Measurements from ENCODE around the gene ATP5MG.
"Not testable (repeated sequence)": the region's sequence is repeated elsewhere in the genome, so short reads cannot be mapped to it uniquely, and the experiment has no call there.

ATP5MG gene, protein sequence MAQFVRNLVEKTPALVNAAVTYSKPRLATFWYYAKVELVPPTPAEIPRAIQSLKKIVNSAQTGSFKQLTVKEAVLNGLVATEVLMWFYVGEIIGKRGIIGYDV

GRCh38 chr11:118401151-118401879, at the start of gene ATP5MG:
TSS of gene ATP5MG (plus strand) at chr11:118401606. CDS start at chr11:118401666, 60 bp downstream.
- peak; percentile 98 for DNase-seq

DNA sequence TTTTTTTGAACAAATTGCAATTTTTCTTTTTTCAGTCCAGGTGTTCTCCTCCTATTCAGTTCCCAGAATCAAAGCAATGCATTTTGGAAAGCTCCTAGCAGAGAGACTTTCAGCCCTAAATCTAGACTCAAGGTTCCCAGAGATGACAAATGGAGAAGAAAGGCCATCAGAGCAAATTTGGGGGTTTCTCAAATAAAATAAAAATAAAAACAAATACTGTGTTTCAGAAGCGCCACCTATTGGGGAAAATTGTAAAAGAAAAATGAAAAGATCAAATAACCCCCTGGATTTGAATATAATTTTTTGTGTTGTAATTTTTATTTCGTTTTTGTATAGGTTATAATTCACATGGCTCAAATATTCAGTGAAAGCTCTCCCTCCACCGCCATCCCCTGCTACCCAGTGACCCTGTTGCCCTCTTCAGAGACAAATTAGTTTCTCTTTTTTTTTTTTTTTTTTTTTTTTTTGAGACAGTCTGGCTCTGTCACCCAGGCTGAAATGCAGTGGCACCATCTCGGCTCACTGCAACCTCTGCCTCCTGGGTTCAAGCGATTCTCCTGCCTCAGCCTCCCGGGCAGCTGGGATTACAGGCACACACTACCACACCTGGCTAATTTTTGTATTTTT, 48.2 kb upstream of the ATP5MG start:
- DNase-seq = peak; percentile 82

- DNase-seq = no peak
Measured at GRCh38 chr11:118358071-118358470, 43.3 kb upstream of the ATP5MG start.

DNA sequence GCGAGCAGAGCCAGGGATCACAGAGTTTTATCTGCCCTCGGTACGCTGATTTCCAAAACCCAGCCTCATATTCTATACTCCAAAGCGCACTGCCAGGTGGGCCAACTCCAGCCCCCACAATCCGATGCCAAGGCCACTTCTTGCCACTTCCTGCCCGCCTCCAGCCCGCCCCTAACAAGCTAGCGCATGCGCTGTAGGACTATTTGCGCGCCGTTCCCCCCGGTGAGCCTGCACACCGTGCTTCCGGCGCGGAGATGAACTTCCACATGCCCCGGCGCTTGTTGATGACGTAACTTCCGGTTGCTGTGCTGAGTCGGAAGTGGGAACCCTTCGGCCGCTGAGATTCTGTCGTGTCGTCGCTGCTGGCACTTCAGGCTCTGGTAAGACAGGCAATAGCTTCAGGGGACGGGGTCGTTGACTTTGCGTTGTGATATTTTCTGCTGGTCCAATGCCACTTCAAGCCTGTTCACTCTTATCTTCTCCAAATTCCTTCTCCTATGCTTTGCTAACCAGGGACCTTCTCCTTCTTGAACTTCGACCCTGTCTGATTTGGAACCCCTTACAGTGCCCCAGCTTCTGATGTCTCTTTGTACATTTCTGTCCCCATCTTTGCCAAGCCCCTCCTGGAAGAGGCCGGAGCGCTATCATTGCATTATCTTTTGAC, 42.0 kb upstream of the ATP5MG start, which contains the start of gene UBE4A:
TSS of gene UBE4A (plus strand) at position 306 of the 664 bp plus-strand sequence. CDS start 5,481 bp downstream, outside the sequence.
- peak; percentile 99 for DNase-seq

DNA sequence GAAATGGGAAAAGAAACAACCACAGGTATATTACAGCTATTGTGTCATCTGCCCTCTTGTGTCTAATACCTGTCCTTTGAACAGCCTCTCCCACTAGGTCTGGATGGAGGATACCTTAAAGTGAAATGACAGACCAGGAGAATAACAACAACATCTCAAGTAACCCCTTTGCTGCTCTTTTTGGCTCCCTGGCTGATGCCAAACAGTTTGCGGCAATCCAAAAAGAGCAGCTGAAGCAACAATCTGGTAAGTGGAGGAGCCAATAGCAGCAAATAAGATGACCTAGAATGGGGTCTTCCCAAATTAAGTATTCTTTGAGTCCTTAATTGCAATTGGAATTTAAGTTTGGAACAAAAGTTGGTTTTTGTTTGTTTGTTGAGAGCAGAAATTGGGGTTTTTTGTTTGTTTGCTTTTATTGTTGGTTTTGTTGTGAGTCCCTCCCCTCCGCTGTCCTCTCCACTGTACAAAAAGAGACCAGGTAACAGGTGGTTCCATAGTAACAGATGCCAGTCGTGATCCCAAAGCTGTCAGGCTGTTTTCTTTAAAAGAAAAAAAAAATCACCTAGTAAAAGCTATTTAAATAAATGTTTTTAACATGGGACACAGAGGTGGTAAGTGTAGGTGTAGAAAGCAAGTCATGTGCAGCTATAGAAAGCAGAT, 36.3 kb upstream of the ATP5MG start:
- DNase-seq = no peak

GRCh38 chr11:118366287-118366686, 35.1 kb upstream of the ATP5MG start:
- DNase-seq = no peak

DNA sequence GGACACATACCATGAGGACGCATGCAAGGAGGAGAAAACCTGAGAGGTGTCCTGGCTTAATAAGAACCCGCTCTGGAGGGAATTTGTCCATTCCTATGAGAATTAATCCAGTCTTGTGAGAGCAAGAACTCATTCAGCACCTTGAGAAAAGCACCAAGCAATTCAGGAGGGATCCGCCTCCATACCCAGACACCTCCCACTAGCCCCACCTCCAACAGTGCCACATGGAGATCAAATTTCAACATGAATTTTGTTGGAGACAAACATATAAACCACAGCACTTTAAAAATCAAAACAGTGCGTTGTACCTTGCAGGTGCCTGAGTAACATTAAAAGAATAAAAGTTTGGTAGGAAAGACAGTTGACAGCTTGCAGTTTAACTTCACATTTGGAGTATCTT, 30.6 kb upstream of the ATP5MG start:
- no peak for DNase-seq

DNA sequence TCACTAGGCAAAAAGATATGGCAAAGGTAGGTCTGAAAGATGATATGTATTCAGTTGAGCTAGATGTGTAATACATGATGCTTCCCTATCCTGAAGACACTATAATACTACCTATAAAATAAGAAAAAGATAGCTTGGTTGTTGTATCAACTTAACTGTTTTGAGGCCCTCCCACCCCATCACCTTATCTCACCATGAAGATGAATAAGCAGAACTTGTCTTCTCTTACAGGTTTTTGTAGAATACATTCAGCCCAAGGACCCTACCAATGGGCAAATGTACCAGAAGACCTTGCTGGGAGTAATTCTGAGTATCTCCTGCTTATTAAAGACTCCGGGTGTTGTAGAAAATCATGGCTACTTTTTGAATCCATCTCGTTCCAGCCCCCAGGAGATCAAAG, 28.1 kb upstream of the ATP5MG start:
- DNase-seq = no peak

GRCh38 chr11:118373871-118374270, 27.5 kb upstream of the ATP5MG start:
- DNase-seq = no peak

DNA sequence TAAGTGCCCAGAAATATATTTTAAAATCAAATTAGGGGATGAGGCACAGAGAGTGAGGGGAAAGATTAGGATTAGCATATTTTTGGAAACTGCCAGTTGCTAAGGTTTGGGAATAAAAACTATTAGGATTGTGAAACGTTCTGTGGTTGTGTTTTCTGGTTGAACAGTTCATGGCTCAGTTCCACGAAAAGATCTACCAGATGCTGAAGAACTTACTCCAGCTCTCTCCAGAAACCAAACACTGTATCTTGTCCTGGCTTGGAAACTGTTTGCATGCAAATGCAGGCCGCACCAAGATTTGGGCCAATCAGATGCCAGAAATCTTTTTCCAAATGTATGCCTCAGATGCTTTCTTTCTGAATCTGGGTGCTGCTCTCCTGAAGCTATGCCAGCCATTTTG, 26.7 kb upstream of the ATP5MG start:
- no peak for DNase-seq

DNA sequence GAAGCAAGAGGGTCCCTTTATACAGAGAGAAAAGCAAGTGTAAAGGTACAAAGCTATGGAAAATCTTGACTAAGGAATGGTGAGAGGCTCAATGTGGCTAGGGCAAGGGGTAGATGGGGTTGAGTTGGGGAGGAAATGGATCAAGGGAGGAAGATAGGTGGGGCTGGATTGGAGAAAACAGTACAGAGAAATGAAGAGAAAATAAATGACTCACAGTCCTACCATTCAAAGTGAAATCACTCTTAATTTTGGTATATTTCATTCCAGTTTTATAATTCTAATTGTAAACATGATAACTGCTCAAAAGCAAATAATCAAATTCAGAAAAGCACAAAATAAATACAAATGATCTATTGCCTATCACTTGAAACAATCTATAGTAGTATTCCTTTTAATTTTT, 25.4 kb upstream of the ATP5MG start:
- DNase-seq = no peak

- DNase-seq = no peak
Measured at GRCh38 chr11:118379497-118379896, 21.9 kb upstream of the ATP5MG start.

DNA sequence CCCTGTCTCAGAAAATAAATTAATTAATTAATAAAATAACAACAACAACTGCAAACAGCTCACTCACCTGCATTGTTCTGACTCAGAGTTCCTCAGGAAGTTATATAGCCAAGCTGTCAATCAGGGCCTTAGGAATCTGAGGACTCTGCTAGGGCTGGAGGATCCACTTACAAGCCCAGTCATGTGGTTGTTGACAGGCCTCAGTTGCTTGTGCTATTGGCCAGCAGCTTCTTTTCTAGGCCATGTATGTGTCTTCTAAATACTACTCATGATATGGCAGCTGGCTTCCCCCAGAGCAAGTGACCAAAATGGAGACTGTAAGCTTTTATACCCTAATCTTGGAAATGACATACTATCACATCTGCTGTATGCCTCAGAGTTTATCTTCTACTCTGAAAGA, 20.8 kb upstream of the ATP5MG start:
- no peak for DNase-seq

GRCh38 chr11:118382954-118383353, 18.5 kb upstream of the ATP5MG start:
- DNase-seq = no peak

DNA sequence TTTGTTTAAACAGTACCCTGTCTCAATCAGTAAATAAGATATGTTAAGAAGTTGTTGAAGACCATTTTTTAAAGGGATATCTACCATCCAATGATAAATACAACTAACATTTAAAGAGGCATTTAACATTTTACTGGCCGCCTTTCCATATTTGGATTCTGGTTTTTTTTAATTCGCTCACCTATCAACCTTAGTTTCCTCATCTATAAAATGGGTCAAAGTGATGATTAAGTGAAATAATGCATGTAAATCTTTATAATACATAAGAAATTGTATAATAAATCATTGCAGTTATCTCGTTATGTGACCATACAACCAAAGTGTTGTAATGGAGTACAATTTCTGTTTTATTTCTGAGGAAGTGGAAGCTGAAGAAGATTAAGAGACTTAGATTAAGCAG, 17.7 kb upstream of the ATP5MG start:
- DNase-seq = no peak

DNA sequence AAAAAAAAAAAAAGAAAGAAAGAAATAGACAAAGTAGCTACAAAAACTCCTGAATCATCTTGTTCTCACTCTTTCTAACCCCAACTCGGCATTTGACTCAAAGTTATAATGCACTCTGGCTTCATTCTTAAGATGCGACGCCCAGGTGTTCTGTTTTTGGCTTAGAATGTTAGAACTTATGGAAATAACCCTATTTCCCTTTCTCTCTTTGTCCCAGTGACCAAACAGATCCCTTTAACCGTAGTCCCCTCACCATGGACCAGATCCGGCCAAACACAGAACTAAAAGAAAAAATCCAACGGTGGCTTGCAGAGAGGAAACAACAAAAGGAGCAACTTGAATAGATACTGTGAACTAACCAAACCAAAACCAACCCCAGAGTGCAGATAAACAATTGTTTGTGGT, 5.3 kb upstream of the ATP5MG start:
- peak; percentile 48 for DNase-seq

DNA sequence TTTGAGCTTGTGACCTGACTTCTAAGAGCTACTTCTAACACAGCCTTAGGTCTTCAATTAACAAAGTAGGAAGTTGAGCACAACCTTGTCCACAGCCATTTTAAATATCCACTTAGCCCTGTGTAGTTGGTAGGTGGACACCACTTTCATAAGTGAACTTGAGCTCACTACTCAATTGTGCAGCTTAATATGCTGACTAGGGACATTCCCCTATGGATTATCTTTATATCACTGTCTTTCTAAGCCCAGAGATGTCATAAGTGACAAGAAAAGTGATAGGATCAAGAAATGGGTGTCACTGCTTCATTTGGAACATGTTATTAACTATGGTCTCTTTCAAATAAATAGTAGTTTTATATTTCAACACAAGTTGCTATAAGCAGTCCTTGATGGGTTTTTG, 4.0 kb upstream of the ATP5MG start:
- DNase-seq = peak; percentile 48

- peak; percentile 48 for DNase-seq
Measured at GRCh38 chr11:118398791-118399559, 2.4 kb upstream of the ATP5MG start.

DNA sequence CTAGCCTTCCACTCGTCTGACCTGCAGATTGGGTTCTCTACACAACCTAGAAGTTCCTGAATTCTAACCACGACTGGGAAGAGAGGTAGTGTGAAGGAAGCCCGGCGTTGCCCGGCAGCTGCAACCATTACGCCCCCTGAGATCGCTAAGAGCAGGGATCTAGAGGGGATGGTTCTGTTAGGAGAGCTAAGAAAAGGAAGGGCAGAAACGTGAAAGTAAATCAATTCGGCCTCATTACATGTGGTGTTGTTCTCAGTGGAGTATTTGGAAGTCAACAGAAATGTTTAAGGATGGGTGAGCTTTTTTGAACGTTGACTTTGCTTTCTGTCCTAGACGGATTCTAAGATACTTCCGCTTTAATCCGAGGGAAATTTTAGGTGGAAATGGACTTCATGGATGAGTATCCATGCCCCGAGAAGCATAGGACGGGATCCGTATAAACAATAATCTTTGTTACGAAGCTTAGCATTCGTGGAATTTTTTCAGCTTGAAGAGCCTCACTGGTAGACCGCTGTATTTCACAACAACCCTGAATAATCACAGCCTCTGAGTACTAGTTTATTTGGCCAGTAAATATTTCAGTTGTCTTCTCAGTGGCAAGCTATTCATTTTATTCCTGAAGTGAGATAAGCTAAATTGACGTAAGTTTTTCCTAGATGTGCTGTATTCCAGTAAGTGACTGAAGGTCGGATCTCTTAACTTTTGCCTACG, 629 bp downstream of the ATP5MG start:
- DNase-seq = peak; percentile 67

DNA sequence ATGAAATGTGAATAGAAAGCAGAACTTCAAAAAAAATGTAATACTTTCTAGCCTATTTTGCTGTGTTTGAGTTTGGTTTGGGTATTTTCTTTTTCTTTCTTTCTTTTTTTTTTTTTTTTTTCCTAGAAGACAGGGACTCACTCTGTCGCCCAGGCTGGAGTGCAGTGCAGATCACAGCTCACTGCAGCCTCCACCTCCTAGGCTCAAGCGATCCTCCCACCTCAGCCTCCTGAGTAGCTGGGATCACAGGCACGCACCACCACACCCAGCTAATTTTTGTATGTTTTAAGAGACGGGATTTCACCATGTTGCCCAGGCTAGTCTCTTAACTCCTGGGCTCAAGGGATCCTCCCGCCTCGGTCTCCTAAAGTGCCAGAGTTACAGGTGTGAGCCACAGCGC, 1.2 kb downstream of the ATP5MG start:
- not testable (repeated sequence) for DNase-seq

GRCh38 chr11:118406599-118407166, 5.3 kb downstream of the ATP5MG start:
- DNase-seq = no peak

Data from OCI-M1 (cell line).